GM19397 (cell line): ENCODE measurements around the gene SMCO2.

Source experiments
- ATAC-seq: cut with Tn5 transposase; IDR thresholded peaks from one replicate; pipeline ENCODE4 v1.9.1; 2021; ENCODE audit warnings: mild to moderate bottlenecking, moderate library complexity; ENCODE audit not compliant: unreplicated experiment

Gene SMCO2

DNA sequence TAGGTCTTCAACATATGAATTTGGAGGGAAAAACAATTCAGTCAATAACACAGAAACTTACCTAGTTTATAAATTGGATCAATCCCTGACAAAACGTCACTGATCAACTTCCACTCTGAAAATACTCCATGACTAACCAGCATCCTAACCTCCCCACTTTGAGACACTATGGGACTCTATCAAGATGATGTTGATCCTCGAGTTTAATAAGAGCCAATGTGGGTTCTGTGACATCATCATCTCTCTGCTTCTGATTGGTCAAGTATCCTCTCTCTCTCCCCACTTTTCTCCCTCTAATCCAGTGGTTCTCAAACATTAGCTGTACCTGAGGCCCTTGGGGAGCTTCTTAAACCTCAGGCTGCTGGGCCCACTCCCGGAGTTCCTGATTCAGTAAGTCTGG is at the start of gene SMCO2:
Gene SMCO2, plus strand, starts transcription at position 301 of the 400 bp plus-strand sequence. CDS start 23,896 bp downstream, outside the sequence.
- no peak for ATAC-seq

DNA sequence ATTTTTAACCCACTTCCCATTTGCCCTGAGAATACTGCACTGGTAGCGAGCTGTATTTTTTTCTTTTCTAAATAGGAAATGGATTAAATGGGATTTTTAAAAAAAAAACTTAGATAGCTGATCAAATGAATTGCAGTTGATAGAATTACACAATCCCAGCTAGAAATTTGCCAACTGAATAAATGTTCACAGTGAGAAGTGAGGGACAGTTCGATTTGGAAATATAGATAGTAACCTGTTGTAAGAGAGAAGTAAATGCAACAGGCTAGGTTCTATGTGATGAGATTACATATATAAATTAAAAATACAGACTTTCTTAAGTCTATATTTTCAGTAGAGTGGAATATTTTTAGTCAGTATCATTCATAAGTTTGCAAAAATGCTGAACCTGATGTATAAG is 48.1 kb upstream of the SMCO2 start:
- no peak for ATAC-seq

DNA sequence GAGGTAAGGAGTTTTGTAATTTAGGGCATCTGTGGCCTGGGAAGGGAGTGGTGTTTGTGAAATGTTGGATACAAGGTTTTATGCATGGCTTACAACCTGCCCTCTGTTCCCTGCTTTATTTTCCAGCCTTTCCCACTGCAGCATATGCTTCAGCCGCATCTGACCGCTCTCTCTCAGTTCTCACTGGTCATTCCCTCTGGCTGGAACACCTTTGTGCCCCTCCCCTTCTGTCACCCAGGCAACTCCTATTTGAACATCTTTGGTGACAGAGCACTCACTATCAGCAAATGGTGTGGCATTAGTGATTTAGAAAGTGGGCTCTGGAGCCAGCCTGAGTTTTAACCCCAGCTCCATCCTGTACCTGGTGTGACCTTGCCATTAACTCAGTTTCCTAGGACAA is 47.5 kb upstream of the SMCO2 start:
- no peak for ATAC-seq

DNA sequence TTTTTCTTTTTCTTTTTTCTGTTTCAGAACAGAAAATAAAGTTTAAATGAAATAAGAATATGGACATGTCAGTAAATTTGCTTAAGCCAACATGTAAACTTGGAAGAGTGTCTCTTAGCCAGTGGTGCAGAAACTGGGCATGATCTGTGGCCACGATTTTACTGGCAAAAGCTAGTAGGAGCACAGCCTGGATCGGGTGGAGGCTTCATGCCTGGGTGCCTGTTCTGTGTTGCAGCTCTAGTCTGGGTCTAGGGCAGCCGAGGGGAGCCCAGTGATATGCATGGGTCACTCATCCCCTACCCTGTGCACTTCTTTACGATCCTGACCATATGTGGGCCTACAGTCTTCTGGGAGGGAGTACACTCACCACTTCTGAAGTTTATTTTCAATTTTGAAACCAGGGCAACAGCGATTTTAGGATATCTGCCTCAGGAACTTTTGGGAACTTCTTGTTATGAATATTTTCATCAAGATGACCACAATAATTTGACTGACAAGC is 45.6 kb upstream of the SMCO2 start:
- no peak for ATAC-seq

- ATAC-seq, result no peak
These were observed 34.5 kb upstream of the SMCO2 start for GRCh38 chr12:27412047-27412446.

- ATAC-seq, result no peak
These were observed 23.8 kb upstream of the SMCO2 start for GRCh38 chr12:27422697-27423096.

DNA sequence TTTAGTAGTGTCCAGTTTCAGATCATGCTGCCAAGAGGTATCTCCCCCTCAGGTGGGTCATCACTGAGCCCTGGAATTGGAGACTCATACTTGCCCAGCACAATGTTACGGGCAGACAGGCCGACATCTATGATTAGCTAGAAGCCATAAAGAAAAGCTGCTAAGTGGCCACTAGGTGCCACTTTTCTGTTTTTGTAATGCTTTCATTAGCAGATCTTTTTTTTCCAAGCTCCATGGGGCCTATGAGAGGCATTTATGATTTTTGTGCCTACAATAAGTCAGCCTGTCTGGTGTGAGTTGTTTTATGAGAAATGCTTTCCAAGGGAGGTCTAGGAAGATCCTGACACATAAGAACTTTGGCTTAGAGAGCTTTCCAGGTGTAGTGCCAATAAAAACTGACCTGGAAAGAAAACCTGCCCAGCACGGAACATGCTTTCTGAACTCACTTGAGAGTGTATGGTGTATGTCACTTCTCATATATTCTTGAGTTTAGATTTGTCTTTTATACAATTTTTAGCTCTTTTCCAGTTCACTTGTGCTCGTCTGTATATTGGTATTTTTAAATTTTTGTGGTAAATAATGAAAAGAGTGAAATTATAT is 21.8 kb upstream of the SMCO2 start:
- no peak for ATAC-seq

GRCh38 chr12:27425306-27425705 is 21.2 kb upstream of the SMCO2 start:
- no peak for ATAC-seq

DNA sequence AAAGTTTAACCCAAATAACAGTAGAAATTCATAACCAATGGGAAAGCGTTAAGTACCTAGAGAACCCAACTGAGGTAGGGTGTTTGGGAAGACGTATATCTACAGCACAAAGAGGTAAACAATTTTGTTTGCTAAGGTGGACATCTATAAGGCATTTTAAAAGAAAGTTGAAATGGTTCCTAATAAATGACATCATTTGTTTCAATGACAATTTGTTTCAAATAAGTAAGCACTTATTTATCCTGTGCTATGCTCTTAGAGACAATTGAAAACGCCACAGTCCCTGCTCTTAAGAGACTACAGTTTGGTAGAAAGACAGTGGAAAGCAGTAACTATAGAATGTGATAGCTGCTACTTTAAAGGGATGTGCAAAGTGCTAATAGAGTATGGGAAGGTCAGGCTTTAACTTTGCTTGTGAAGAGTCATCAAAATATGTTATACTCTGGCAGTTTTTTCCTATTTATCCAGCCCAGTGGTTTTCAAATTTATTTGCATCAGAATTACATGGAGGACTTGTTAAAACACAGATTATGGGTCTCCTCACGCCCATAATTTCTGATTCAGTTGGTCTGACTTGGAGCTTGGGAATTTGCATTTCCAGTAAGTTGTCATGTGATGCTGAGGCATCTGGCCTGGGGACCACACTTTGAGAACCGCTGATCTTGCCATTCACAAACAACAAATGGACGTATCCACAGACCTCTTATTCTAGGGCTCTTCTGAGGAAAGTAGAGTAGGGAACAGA is 19.6 kb upstream of the SMCO2 start:
- no peak for ATAC-seq

- no peak for ATAC-seq
These were observed 18.7 kb upstream of the SMCO2 start for GRCh38 chr12:27427824-27428223.

DNA sequence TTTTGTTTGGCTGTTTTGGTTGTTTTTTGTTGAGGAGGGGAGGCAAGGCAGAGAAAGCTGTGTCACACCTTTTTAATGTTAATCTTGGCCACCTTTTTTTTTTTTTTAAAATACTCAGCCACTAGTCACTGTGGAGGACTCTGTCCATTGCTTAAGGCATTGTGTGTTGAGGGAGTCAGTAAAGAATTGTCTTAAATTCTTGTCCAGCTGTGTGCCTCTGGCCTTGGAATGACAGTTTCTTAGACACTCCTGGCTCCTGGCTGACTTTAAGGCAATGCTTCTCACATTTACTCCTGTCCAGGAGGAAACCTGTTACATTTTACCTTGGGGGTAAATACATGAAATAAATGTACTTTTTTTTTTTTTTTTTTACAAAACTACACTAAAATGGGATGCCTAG is 18.1 kb upstream of the SMCO2 start:
- ATAC-seq, result no peak

DNA sequence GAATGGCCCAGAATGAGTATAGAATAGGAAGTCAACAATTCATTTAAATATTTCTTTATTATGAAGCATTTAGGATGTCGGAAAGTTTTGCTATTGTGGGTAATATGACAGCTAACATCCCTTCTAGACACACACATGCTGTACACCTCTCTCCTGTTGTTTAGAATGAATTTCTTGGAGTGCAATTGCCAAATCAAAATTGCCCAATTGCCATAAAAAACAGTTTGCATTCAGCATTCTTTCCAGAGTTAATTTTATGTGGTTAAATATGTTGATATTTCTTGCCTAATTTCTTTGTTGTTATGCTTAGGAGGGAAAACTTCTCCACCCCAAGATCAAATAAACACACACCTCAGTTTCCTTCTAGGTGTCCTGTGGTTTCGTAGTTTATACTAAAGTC is 16.9 kb upstream of the SMCO2 start:
- ATAC-seq, result no peak

- ATAC-seq, result no peak
These were observed 15.4 kb upstream of the SMCO2 start for GRCh38 chr12:27431185-27431584.

- no peak for ATAC-seq
These were observed 11.6 kb upstream of the SMCO2 start for GRCh38 chr12:27434673-27435565.

DNA sequence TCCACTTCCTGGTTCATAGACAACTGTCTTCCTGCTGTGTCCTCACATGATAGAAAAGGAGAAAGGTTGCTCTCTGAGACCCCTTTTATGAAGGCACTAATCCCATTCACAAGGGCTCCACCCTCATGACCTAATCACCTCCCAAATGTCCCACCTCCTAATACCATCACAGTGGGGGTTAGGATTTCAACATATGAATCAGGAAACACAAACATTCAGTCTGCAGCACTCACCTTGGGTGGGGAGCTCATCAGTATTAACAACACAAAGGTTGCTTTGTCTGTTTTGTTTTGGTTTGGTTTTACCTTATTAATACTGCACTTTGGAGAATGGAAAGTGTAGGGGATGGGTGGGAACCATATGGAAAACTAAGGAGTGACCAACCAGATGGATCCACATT is 10.5 kb upstream of the SMCO2 start:
- no peak for ATAC-seq

DNA sequence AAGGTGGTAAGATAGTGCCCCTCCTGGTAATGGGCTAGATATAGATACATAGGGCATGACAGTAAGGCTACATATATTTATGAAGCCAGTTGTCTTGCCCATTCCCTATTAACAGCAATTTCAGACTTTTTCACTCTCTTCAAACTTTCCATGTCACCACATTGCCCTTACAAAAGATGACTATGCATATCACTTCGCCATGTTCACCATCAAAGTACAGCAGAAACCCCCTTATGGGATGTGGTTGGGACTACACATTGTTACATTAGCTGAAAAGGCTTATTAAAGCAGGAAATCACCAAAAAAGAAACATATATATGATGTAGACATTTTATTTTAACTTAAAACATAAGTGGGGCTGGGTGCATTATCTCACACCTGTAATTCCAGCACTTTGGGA is 9.8 kb upstream of the SMCO2 start:
- no peak for ATAC-seq

GRCh38 chr12:27437839-27438238 is 8.7 kb upstream of the SMCO2 start:
- no peak for ATAC-seq

- ATAC-seq, result no peak
These were observed 1.2 kb downstream of the SMCO2 start for GRCh38 chr12:27447761-27448160.

DNA sequence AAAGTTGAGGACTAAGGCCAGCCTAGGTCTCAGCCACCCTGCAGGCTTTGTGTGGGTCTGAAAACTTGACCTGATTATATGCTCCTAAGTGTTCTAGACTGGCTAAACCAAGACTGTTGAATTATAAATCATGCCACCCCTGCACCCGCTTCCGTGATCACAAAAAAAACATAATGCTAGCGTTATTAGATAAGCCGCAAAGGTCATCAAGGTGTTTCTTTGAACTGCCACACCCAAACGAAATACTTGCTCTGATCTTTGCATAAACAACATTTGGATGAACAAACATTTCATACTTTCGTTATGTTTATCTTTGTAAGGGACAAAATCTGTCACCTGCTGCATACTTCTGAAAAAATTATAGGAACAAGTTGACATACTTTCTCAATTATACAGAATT is 2.5 kb downstream of the SMCO2 start:
- ATAC-seq, result no peak

GRCh38 chr12:27449893-27450534 is 3.5 kb downstream of the SMCO2 start:
- no peak for ATAC-seq
